ENCODE results near the gene SLC34A2. TPM values are rescaled to one million over a fixed set of nuclear protein-coding genes. Genes with fewer than 3 reads are reported as not detected.

The SLC34A2 gene
- total RNA-seq, 1 experiment from 2014 or later = not detected

DNA sequence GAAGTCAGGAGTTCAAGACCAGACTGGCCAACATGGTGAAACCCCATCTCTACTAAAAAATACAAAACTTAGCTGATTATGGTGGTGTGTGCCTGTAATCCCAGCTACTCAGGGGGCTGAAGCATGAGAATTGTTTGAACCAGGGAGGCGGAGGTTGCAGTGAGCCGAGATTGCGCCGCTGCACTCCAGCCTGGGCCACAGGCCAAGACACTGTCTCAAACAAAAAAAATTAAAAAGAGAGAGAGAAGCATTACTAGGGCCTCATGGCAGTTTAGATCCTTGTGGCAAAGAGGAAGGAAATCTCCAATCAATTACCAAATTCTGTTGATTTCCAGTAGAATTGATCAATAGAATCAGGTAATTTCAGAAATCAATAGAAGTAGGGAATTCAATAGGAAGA lies 16.8 kb upstream of the SLC34A2 start:
- Histone ChIP-seq H3K9me3 (ENCODE audit: insufficient read depth, low read depth) (no peaks in the 10 kb centered on the region), H3K9me2 (ENCODE audit: insufficient read depth) (no peaks in the 10 kb centered on the region), H3F3A (ENCODE audit: insufficient read depth, low read depth) (no peaks in the 10 kb centered on the region), H3K36me3 (ENCODE audit: low read depth) (no peaks in the 10 kb centered on the region), H4K20me1 (ENCODE audit: insufficient read depth) (no peaks in the 10 kb centered on the region), H3K27ac (no peak overlapping the region), H3K79me2 (ENCODE audit: low read depth) (no peaks in the 10 kb centered on the region), H3K4me2 (no peak overlapping the region), H3K4me3 (no peak overlapping the region), H3K4me1 (replicated peaks; ENCODE audit: insufficient read depth) (no peaks in the 10 kb centered on the region), H3K27me3 (ENCODE audit: insufficient read depth, low read depth) (no peaks in the 10 kb centered on the region), H2AFZ (no peak overlapping the region)
- no TSS peak for BruUV-seq (replicated peaks)
- no peak for DNase-seq
- ChIA-PET POLR2A (ENCODE audit: unreplicated experiment) (no interaction called here), CTCF (no interaction called here)
- intact Hi-C loops (cut with micrococcal nuclease; ENCODE audit: unreplicated experiment) = no loop called here
- TF ChIP-seq, protein P1, sequence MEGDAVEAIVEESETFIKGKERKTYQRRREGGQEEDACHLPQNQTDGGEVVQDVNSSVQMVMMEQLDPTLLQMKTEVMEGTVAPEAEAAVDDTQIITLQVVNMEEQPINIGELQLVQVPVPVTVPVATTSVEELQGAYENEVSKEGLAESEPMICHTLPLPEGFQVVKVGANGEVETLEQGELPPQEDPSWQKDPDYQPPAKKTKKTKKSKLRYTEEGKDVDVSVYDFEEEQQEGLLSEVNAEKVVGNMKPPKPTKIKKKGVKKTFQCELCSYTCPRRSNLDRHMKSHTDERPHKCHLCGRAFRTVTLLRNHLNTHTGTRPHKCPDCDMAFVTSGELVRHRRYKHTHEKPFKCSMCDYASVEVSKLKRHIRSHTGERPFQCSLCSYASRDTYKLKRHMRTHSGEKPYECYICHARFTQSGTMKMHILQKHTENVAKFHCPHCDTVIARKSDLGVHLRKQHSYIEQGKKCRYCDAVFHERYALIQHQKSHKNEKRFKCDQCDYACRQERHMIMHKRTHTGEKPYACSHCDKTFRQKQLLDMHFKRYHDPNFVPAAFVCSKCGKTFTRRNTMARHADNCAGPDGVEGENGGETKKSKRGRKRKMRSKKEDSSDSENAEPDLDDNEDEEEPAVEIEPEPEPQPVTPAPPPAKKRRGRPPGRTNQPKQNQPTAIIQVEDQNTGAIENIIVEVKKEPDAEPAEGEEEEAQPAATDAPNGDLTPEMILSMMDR (conservative IDR thresholded peaks at IDR 0.05) = no peak
- no peak for TF ChIP-seq EZH2 (IDR thresholded peaks at IDR 0.05; ENCODE audit: low read depth)

DNA sequence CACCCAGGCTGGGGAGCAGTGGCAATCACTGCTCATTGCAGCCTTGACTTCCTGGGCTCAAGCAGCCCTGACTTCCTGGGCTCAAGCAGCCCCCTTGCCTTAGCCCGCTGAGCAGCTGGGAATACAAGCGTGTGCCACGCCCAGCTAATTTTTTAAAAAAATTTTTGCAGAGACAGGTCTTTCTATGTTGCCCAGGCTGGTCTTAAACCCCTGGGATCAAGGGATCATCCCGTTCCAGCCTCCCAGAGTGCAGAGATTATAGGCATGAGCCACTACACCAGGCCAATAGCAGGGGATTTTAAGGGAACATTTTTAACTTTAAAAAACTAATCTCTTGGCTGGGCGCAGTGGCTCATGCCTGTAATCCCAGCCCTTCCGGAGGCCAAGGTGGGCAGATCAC lies 5.3 kb upstream of the SLC34A2 start:
- DNase-seq = no peak
- intact Hi-C loops (cut with micrococcal nuclease; ENCODE audit: unreplicated experiment) = no loop called here
- H3K79me2 ChIP-seq (ENCODE audit: low read depth) = no peaks in the 10 kb centered on the region
- POLR2A ChIA-PET (ENCODE audit: unreplicated experiment) = interaction anchor here (0.6 kb wide), 1 partner anchor 96 kb away, joined by 3 read pairs; no protein-coding TSS in a partner anchor
- H2AFZ ChIP-seq = no peak overlapping the region
- no peak overlapping the region for H3K27ac ChIP-seq
- CTCF ChIA-PET = no interaction called here
- H3K9me2 ChIP-seq (ENCODE audit: insufficient read depth) = no peaks in the 10 kb centered on the region
- no peaks in the 10 kb centered on the region for H4K20me1 ChIP-seq (ENCODE audit: insufficient read depth)
- no peaks in the 10 kb centered on the region for H3K4me1 ChIP-seq (replicated peaks; ENCODE audit: insufficient read depth)
- H3K27me3 ChIP-seq (ENCODE audit: insufficient read depth, low read depth) = no peaks in the 10 kb centered on the region
- H3K36me3 ChIP-seq (ENCODE audit: low read depth) = no peaks in the 10 kb centered on the region
- no peak overlapping the region for H3K4me2 ChIP-seq
- TF ChIP-seq EZH2 (IDR thresholded peaks at IDR 0.05; ENCODE audit: low read depth) = no peak
- TF ChIP-seq, protein P1 (conservative IDR thresholded peaks at IDR 0.05) = no peak
- BruUV-seq (replicated peaks) = no TSS peak
- no peaks in the 10 kb centered on the region for H3F3A ChIP-seq (ENCODE audit: insufficient read depth, low read depth)
- H3K9me3 ChIP-seq (ENCODE audit: insufficient read depth, low read depth) = no peaks in the 10 kb centered on the region
- no peak overlapping the region for H3K4me3 ChIP-seq

DNA sequence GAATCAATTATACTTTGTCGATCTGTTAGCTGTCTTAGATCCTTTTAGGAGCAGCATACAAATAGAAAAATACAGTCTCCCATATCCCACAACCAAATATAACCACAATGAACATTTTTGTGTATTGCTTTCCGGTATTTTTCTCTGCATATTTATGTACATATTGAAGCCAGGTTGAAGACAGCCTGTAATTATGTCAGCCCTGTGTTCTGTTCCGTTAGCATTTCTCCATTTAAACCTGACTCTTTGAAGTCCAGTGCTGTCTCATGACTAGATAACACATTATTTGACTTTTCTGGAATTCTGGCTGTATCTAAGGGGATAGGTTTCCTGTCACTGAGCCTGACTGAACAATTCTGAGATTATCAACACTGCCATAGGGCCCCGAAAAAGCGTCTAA lies 4.0 kb upstream of the SLC34A2 start:
- no peaks in the 10 kb centered on the region for H3K4me1 ChIP-seq (replicated peaks; ENCODE audit: insufficient read depth)
- H3K9me3 ChIP-seq (ENCODE audit: insufficient read depth, low read depth) = no peaks in the 10 kb centered on the region
- H3K27ac ChIP-seq = no peak overlapping the region
- no peak for DNase-seq
- TF ChIP-seq, protein P1 (conservative IDR thresholded peaks at IDR 0.05) = no peak
- TF ChIP-seq EZH2 (IDR thresholded peaks at IDR 0.05; ENCODE audit: low read depth) = no peak
- ChIA-PET CTCF (no interaction called here), POLR2A (ENCODE audit: unreplicated experiment) (no interaction called here)
- no peaks in the 10 kb centered on the region for H3K36me3 ChIP-seq (ENCODE audit: low read depth)
- intact Hi-C loops (cut with micrococcal nuclease; ENCODE audit: unreplicated experiment) = no loop called here
- no peaks in the 10 kb centered on the region for H3K79me2 ChIP-seq (ENCODE audit: low read depth)
- BruUV-seq (replicated peaks) = no TSS peak
- no peaks in the 10 kb centered on the region for H3F3A ChIP-seq (ENCODE audit: insufficient read depth, low read depth)
- no peak overlapping the region for H3K4me2 ChIP-seq
- no peak overlapping the region for H2AFZ ChIP-seq
- H3K9me2 ChIP-seq (ENCODE audit: insufficient read depth) = no peaks in the 10 kb centered on the region
- no peaks in the 10 kb centered on the region for H4K20me1 ChIP-seq (ENCODE audit: insufficient read depth)
- H3K4me3 ChIP-seq = no peak overlapping the region
- no peaks in the 10 kb centered on the region for H3K27me3 ChIP-seq (ENCODE audit: insufficient read depth, low read depth)
